ENCODE results near the gene CGNL1.

Gene CGNL1, protein sequence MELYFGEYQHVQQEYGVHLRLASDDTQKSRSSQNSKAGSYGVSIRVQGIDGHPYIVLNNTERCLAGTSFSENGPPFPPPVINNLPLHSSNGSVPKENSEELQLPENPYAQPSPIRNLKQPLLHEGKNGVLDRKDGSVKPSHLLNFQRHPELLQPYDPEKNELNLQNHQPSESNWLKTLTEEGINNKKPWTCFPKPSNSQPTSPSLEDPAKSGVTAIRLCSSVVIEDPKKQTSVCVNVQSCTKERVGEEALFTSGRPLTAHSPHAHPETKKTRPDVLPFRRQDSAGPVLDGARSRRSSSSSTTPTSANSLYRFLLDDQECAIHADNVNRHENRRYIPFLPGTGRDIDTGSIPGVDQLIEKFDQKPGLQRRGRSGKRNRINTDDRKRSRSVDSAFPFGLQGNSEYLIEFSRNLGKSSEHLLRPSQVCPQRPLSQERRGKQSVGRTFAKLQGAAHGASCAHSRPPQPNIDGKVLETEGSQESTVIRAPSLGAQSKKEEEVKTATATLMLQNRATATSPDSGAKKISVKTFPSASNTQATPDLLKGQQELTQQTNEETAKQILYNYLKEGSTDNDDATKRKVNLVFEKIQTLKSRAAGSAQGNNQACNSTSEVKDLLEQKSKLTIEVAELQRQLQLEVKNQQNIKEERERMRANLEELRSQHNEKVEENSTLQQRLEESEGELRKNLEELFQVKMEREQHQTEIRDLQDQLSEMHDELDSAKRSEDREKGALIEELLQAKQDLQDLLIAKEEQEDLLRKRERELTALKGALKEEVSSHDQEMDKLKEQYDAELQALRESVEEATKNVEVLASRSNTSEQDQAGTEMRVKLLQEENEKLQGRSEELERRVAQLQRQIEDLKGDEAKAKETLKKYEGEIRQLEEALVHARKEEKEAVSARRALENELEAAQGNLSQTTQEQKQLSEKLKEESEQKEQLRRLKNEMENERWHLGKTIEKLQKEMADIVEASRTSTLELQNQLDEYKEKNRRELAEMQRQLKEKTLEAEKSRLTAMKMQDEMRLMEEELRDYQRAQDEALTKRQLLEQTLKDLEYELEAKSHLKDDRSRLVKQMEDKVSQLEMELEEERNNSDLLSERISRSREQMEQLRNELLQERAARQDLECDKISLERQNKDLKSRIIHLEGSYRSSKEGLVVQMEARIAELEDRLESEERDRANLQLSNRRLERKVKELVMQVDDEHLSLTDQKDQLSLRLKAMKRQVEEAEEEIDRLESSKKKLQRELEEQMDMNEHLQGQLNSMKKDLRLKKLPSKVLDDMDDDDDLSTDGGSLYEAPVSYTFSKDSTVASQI

GRCh38 chr15:57375827-57376695, at the start of gene CGNL1:
Gene CGNL1 (plus strand): TSS chr15:57376505. CDS start chr15:57438000, 61,495 bp downstream.
- no peak for DNase-seq

GRCh38 chr15:57327985-57328471, 48.3 kb upstream of the CGNL1 start:
- DNase-seq, result no peak

DNA sequence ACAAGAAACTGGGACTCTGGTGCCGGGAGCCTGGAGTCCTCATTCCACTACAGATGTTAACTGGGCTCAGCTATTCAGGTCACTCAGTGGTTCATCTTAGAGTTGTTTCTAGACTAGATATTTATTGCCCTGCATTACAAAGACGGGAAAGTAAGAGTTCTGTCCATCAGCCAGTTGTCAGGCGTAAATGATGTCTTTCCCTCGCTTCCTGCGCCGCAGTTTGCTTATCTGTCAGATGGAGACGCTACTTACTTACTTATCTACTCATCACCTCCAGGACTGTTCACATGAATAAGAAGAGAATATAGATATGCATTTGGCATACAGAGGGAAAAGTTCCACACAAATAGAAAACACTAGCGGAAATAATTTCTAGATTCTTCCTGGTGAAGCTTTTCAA, 47.8 kb upstream of the CGNL1 start:
- no peak for DNase-seq

GRCh38 chr15:57328897-57329296, 47.4 kb upstream of the CGNL1 start:
- DNase-seq, result no peak

- DNase-seq, result no peak
Observed at GRCh38 chr15:57329582-57330367, 46.5 kb upstream of the CGNL1 start.

- DNase-seq, result no peak
Observed at GRCh38 chr15:57330619-57331340, 45.5 kb upstream of the CGNL1 start.

DNA sequence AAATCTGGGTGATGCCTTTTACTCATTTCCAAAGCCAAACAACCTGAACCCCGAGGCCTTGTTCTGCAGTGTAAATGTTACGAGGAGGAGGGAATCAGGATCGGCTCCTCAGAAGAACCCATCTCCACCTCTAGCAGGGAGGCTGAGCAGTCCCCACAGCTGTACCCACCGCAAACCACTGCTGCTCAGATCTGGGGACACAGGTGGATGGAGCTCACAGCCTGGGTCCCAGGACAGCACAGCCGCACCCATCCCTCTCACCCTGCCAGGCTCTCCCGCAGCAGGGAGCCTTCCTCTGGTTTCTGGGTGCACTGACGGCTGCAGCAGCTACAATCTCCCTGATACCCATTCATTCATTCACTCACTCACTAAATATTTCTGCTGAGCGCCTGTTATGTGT, 44.0 kb upstream of the CGNL1 start:
- DNase-seq, result no peak

DNA sequence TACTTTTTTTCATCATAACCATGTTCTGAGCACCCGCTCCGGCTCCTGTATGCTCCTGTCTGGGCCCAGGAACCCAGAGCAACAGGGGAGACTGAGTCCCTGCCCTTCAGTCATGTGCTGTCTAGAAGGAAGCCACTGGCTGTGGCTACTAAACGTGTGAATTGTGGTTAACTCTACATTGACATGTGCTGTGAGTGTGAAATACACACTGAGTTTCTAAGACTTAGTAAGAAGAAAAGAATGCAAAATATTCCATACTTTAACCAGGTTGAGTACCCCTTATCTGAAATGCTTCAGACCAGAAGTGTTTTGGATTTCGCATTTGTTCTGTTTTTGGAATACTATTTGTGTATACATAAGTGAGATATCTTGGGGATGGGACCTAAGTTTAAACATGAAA, 42.8 kb upstream of the CGNL1 start:
- DNase-seq, result no peak

DNA sequence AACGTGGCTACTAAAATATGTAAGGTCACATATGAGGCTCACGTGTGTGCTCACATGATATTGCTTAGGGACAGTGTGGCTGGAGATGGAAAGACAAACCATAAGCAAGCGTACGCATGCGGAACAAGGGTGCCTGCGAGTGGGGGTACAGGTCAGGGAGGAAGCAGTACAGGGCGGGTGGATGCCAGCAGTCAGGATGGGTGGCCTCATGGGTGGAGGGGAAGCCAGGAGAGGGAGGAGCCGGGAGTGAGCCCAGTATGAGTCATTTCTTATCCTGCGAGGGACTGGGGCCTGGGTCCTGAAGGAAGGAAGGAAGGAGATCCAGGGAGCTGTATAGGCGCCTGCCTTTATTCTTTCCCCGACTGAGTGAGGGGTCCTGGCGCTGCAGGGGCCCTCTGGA, 42.0 kb upstream of the CGNL1 start:
- DNase-seq, result no peak

DNA sequence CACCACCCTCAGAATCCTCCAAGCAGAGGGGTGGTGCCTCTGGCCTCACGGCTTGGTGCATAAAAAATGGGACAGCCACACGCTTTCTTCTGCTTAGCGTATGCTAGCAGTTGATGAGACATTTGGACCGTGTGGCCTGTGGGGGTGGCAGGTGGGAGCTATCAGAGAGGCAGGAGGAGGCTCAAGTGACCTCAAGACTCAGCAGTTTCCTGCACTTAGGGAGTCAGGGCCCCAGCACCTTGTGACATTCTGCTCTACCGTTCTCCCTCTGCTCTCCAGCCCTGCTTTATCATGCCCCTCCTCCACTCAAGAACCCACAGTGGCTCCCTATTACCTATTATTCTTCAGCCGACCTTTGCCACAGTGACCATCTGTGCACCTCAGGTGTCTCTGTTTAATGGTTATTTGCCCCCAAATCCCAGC, 41.0 kb upstream of the CGNL1 start:
- no peak for DNase-seq

DNA sequence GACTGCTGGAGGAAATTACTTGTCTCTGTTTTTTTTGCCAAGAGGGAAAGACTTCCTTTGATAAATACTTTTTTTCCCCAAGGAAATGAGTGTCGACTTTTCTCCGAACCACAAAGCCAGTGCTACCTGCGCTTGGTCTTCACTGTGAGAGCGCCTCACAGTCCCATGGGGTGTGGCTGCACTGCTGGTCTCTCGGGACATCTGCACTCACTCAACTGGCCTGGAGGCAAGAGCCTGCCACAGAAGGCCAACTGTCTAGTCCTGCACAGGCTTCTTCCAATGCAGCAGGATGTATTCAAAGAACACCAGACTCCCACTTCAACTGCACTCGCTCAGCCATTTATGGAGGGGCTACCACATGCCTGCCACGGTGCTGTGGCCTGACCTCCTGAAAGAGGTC, 40.6 kb upstream of the CGNL1 start:
- DNase-seq, result no peak

GRCh38 chr15:57337868-57338411, 38.4 kb upstream of the CGNL1 start:
- no peak for DNase-seq

GRCh38 chr15:57339321-57339720, 37.0 kb upstream of the CGNL1 start:
- DNase-seq, result no peak

- DNase-seq, result peak; percentile 16
Observed at GRCh38 chr15:57340682-57341259, 35.5 kb upstream of the CGNL1 start.

GRCh38 chr15:57343048-57343447, 33.3 kb upstream of the CGNL1 start:
- DNase-seq, result no peak

GRCh38 chr15:57343498-57343897, 32.8 kb upstream of the CGNL1 start:
- no peak for DNase-seq

- no peak for DNase-seq
Observed at GRCh38 chr15:57344282-57344681, 32.0 kb upstream of the CGNL1 start.

- no peak for DNase-seq
Observed at GRCh38 chr15:57345584-57345983, 30.7 kb upstream of the CGNL1 start.

DNA sequence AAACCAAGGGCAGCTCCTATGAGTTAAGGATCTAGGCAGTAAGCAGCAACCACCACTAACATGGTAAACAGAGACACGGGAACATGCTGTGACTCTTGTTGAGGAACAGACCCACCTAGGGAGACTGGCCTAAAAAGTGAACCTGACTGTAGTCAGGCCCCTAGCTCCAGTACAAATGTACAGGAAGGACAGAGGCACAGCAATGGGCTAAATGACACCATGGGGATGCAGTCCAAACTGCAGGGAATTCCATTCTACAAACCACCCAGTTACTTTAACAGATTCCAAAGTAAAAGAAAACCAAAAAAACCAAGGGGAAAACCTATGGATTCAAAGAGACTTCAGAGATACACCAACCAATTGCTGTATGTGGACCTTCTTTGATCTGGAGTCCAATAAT, 28.2 kb upstream of the CGNL1 start:
- no peak for DNase-seq
